ENCODE results near the gene CCAR1. TPM values are rescaled to one million over a fixed set of nuclear protein-coding genes. Genes with fewer than 3 reads are reported as not detected.

CCAR1 gene
- total RNA-seq, 2 donors from 2014 or later = 97.5 to 110 TPM

Other genes starting within 250 kb of the CCAR1 start
- 10 to 100 TPM; 45.3 to 69.6 TPM for gene DNA2, start 249.3 kb upstream of the CCAR1 start, total RNA-seq
- gene SLC25A16, start 193.7 kb upstream of the CCAR1 start, total RNA-seq = 10 to 100 TPM; 14.4 to 20.0 TPM
- gene TET1, start 160.9 kb upstream of the CCAR1 start, total RNA-seq = 1 to 10 TPM in 1 of 2 donors, under 1 TPM in 1; 0.82 to 1.6 TPM
- gene STOX1, start 106.3 kb downstream of the CCAR1 start, total RNA-seq = under 1 TPM; 0.25 to 0.84 TPM
- gene DDX50, start 180.1 kb downstream of the CCAR1 start, total RNA-seq = 10 to 100 TPM; 57.9 to 80.2 TPM
- 100 to 1,000 TPM; 127 to 136 TPM for gene DDX21, start 234.9 kb downstream of the CCAR1 start, total RNA-seq